ENCODE data around the gene CCDC97. TPM values are rescaled to one million over a fixed set of nuclear protein-coding genes. Genes with fewer than 3 reads are reported as not detected.

CCDC97 gene
- total and polyA plus RNA-seq, 7 donors, result 8.7 to 23.1 (median 11.3) TPM

- WGBS, 2 donors, result 97% methylated on average over 5 of the region's 5 CpGs
- no peak for DNase-seq
- TF ChIP-seq EP300 (IDR thresholded peaks at IDR 0.05) (no peak), POLR2A (IDR thresholded peaks at IDR 0.05) (no peak), POLR2AphosphoS5 (IDR thresholded peaks at IDR 0.05) (no peak), CTCF (IDR thresholded peaks at IDR 0.05) (no peak)
- H3K36me3 ChIP-seq, result peaks cover 58 to 68% (median 66%) of the 10 kb centered on the region in 4 donors
- intact Hi-C loops (cut with DNase I), result no loop called here
- no peaks in the 10 kb centered on the region for H3K27me3 ChIP-seq
- no peaks in the 10 kb centered on the region for H3K9me3 ChIP-seq
- H3K4me1 ChIP-seq, result peaks cover 0 to 32% (median 25%) of the 10 kb centered on the region in 4 donors
- H3K4me3 ChIP-seq, result no peak overlapping the region
- H3K27ac ChIP-seq, result no peak overlapping the region
These were observed 40.4 kb upstream of the CCDC97 start for GRCh38 chr19:41269571-41269970.

- WGBS, 2 donors, result 92 to 94% methylated on average over 6 of the region's 6 CpGs
- no peak for DNase-seq
- intact Hi-C loops (cut with DNase I), result no loop called here
These were observed 36.9 kb upstream of the CCDC97 start for GRCh38 chr19:41273076-41273475.

GRCh38 chr19:41274802-41275201 is 35.2 kb upstream of the CCDC97 start:
- WGBS, 2 donors, result 95 to 96% methylated on average over 5 of the region's 5 CpGs
- TF ChIP-seq CTCF (IDR thresholded peaks at IDR 0.05) (no peak), POLR2A (IDR thresholded peaks at IDR 0.05) (no peak), EP300 (IDR thresholded peaks at IDR 0.05) (no peak), POLR2AphosphoS5 (IDR thresholded peaks at IDR 0.05) (no peak)
- no peak for DNase-seq
- intact Hi-C loops (cut with DNase I), result no loop called here
- no peaks in the 10 kb centered on the region for H3K4me1 ChIP-seq
- peaks cover 89 to 100% (median 96%) of the 10 kb centered on the region in 4 donors for H3K36me3 ChIP-seq
- H3K27me3 ChIP-seq, result no peaks in the 10 kb centered on the region
- no peak overlapping the region for H3K27ac ChIP-seq
- H3K4me3 ChIP-seq, result no peak overlapping the region
- no peaks in the 10 kb centered on the region for H3K9me3 ChIP-seq

More at GRCh38 chr19:41273076-41273475, 36.9 kb upstream of the CCDC97 start:
- H3K4me3 ChIP-seq, result no peak overlapping the region
- H3K27me3 ChIP-seq, result no peaks in the 10 kb centered on the region
- peaks cover 0 to under 1% (median 0%) of the 10 kb centered on the region in 4 donors for H3K4me1 ChIP-seq
- H3K9me3 ChIP-seq, result no peaks in the 10 kb centered on the region
- peaks cover 90 to 100% (median 97%) of the 10 kb centered on the region in 4 donors for H3K36me3 ChIP-seq
- H3K27ac ChIP-seq, result no peak overlapping the region
- TF ChIP-seq CTCF (IDR thresholded peaks at IDR 0.05), result no peak
- TF ChIP-seq POLR2AphosphoS5 (IDR thresholded peaks at IDR 0.05), result no peak
- TF ChIP-seq POLR2A (IDR thresholded peaks at IDR 0.05), result no peak
- no peak for TF ChIP-seq EP300 (IDR thresholded peaks at IDR 0.05)

- DNase-seq, result no peak
- H3K27ac ChIP-seq, result no peak overlapping the region
- peaks cover 94 to 100% (median 98%) of the 10 kb centered on the region in 4 donors for H3K36me3 ChIP-seq
- H3K4me3 ChIP-seq, result no peak overlapping the region
- 77 to 79% methylated on average over 3 of the region's 3 CpGs for WGBS, 2 donors
- no peaks in the 10 kb centered on the region for H3K9me3 ChIP-seq
- TF ChIP-seq CTCF (IDR thresholded peaks at IDR 0.05) (no peak), EP300 (IDR thresholded peaks at IDR 0.05) (no peak), POLR2AphosphoS5 (IDR thresholded peaks at IDR 0.05) (no peak), POLR2A (IDR thresholded peaks at IDR 0.05) (no peak)
- H3K27me3 ChIP-seq, result no peaks in the 10 kb centered on the region
- intact Hi-C loops (cut with DNase I), result no loop called here
- H3K4me1 ChIP-seq, result no peaks in the 10 kb centered on the region
These were observed 33.7 kb upstream of the CCDC97 start for GRCh38 chr19:41276231-41276630.

- no peaks in the 10 kb centered on the region for H3K27me3 ChIP-seq
- H3K4me3 ChIP-seq, result no peak overlapping the region
- no peak for DNase-seq
- no peak for TF ChIP-seq CTCF (IDR thresholded peaks at IDR 0.05)
- no peak for TF ChIP-seq EP300 (IDR thresholded peaks at IDR 0.05)
- H3K9me3 ChIP-seq, result no peaks in the 10 kb centered on the region
- no peak overlapping the region for H3K27ac ChIP-seq
- intact Hi-C loops (cut with DNase I), result no loop called here
- 95 to 98% methylated on average over 2 of the region's 2 CpGs for WGBS, 2 donors
- H3K36me3 ChIP-seq, result peaks cover 76 to 98% (median 90%) of the 10 kb centered on the region in 4 donors
- H3K4me1 ChIP-seq, result no peaks in the 10 kb centered on the region
These were observed 31.5 kb upstream of the CCDC97 start for GRCh38 chr19:41278478-41278877.

All from sigmoid colon (tissue), 7 donors.